Activated CD8-positive, alpha-beta T cell treated with anti-CD3 and anti-CD28 coated beads for 36 hours (primary cell): ENCODE data around the gene ZNF821. TPM values are rescaled to one million over a fixed set of nuclear protein-coding genes. Genes with fewer than 3 reads are reported as not detected.
A peak's percentile ranks its signal among the peaks of the same experiment; 100 is the strongest.
"Not testable (repeated sequence)": the region's sequence is repeated elsewhere in the genome, so short reads cannot be mapped to it uniquely, and the experiment has no call there.

Experiments
- ATAC-seq: fragments of 200-7000 bp; cut with Tn5 transposase; one replicate; pipeline ENCODE4 v1.10.0; 2021; ENCODE audit warnings: mild to moderate bottlenecking, moderate library complexity
- CTCF ChIA-PET: fragments of 350-600 bp; sonication (Branson Sonifier 250); formaldehyde crosslinking; loops from one replicate; lab custom pipeline; 2021; ENCODE audit warnings: antibody characterized with exemption; lab: Charles Lee
- POLR2A ChIA-PET: fragments of 350-600 bp; sonication (Branson Sonifier 250); formaldehyde crosslinking; loops from one replicate; lab custom pipeline; 2021; ENCODE audit warnings: antibody characterized with exemption; lab: Charles Lee
- DNase-seq: peaks from one replicate; pipeline ENCODE4 v3.0.0-alpha.2; 2020
- H3K27ac Mint-ChIP-seq: one replicate; pipeline ENCODE4 v1.8.0; 2021; ENCODE audit warnings: mild to moderate bottlenecking, mixed read lengths
- H3K27me3 Mint-ChIP-seq: one replicate; pipeline ENCODE4 v1.8.0; 2021; ENCODE audit warnings: mixed read lengths
- H3K36me3 Mint-ChIP-seq: one replicate; pipeline ENCODE4 v1.8.0; 2021; ENCODE audit warnings: low read depth, mixed read lengths
- H3K4me1 Mint-ChIP-seq: one replicate; pipeline ENCODE4 v1.8.0; 2021; ENCODE audit warnings: low read depth, mixed read lengths
- H3K4me3 Mint-ChIP-seq: one replicate; pipeline ENCODE4 v1.8.0; 2021; ENCODE audit warnings: mild to moderate bottlenecking, moderate library complexity, mixed read lengths
- H3K9me3 Mint-ChIP-seq: one replicate; pipeline ENCODE4 v1.8.0; 2021; ENCODE audit warnings: mixed read lengths
- intact Hi-C: fragments of 100-400 bp; cut with micrococcal nuclease; formaldehyde crosslinking; loops from one replicate; pipeline ENCODE4 v1.10.0; 2022
- total RNA-seq, 2 experiments: library from RNA; stranded (reverse); gene quantifications; one replicate each; pipeline ENCODE4 v1.2.3, GENCODE V29; 2021
- TF ChIP-seq, protein P1 (sequence below): fragments of 200-600 bp; IDR thresholded peaks from one replicate; pipeline ENCODE4 v1.8.0; 2022; ENCODE audit warnings: antibody characterized with exemption, mild to moderate bottlenecking

ZNF821 gene
- total RNA-seq, 2 experiments from 2014 or later = 5.6 to 6.2 TPM

GRCh38 chr16:71915350-71915749 lies 31.4 kb upstream of the ZNF821 start:
- H3K36me3 Mint-ChIP-seq = peaks cover 61% of the 10 kb centered on the region
- peaks cover 47% of the 10 kb centered on the region for H3K4me1 Mint-ChIP-seq
- no peaks in the 10 kb centered on the region for H3K27me3 Mint-ChIP-seq
- no peak for DNase-seq
- H3K27ac Mint-ChIP-seq = peak overlapping the region; percentile 62
- no peaks in the 10 kb centered on the region for H3K9me3 Mint-ChIP-seq
- CTCF ChIA-PET = interaction anchor here (1.3 kb wide), 1 partner anchor 33 kb away, joined by 4 read pairs; no protein-coding TSS in a partner anchor
- intact Hi-C loops = no loop called here
- TF ChIP-seq, protein P1, sequence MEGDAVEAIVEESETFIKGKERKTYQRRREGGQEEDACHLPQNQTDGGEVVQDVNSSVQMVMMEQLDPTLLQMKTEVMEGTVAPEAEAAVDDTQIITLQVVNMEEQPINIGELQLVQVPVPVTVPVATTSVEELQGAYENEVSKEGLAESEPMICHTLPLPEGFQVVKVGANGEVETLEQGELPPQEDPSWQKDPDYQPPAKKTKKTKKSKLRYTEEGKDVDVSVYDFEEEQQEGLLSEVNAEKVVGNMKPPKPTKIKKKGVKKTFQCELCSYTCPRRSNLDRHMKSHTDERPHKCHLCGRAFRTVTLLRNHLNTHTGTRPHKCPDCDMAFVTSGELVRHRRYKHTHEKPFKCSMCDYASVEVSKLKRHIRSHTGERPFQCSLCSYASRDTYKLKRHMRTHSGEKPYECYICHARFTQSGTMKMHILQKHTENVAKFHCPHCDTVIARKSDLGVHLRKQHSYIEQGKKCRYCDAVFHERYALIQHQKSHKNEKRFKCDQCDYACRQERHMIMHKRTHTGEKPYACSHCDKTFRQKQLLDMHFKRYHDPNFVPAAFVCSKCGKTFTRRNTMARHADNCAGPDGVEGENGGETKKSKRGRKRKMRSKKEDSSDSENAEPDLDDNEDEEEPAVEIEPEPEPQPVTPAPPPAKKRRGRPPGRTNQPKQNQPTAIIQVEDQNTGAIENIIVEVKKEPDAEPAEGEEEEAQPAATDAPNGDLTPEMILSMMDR = no peak
- H3K4me3 Mint-ChIP-seq = no peak overlapping the region
- POLR2A ChIA-PET = interaction anchor here (0.6 kb wide), 1 partner anchor 289 kb away, joined by 3 read pairs; no protein-coding TSS in a partner anchor
- ATAC-seq = no peak

- no peaks in the 10 kb centered on the region for H3K27me3 Mint-ChIP-seq
- no peaks in the 10 kb centered on the region for H3K9me3 Mint-ChIP-seq
- peaks cover 57% of the 10 kb centered on the region for H3K36me3 Mint-ChIP-seq
- DNase-seq (no peak), ATAC-seq (no peak)
- TF ChIP-seq, protein P1 = no peak
- peaks cover 50% of the 10 kb centered on the region for H3K4me1 Mint-ChIP-seq
- POLR2A ChIA-PET = no interaction called here
- CTCF ChIA-PET = interaction anchor here (1.3 kb wide), 1 partner anchor 32 kb away, joined by 4 read pairs; no protein-coding TSS in a partner anchor
- intact Hi-C loops = no loop called here
- H3K4me3 Mint-ChIP-seq = no peak overlapping the region
- H3K27ac Mint-ChIP-seq = peak overlapping the region; percentile 70
These were observed 30.8 kb upstream of the ZNF821 start for GRCh38 chr16:71914802-71915201.

DNA sequence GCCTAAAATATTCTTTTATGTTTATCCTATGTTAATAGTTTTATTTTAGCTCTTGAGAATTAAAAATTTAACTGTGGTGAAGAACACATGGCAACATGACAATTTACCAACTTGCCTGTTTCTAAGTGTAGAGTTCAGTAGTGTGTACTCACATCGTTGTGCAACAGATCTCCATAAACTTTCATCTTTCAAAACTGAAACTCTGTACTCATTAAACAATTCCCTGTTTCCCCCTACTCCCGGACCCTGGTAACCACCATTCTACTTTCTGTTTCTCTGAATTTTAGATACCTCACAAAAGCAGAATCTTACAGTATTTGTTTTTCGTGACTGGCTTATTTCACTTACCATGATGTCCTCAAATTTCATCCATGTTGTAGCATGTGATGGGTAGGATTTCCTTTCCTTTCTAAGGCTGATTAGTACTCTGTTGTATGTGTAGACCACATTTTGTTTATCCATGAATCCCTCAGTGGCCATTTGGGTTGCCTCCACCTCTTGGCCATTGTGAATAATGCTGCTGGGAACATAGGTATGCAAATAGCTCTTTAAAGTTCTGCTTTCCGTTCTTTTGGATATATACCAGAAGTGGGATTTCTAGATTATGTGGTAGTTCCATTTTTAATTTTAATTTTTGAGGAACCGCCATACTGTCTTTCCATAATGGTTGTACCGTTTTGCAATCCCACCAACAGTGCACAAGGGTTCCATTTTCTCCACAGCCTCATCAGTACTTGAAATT lies 28.7 kb upstream of the ZNF821 start:
- Mint-ChIP-seq H3K4me3 (no peak overlapping the region), H3K27me3 (no peaks in the 10 kb centered on the region), H3K9me3 (no peaks in the 10 kb centered on the region), H3K4me1 (peaks cover 67% of the 10 kb centered on the region), H3K36me3 (peaks cover 41% of the 10 kb centered on the region), H3K27ac (peak overlapping the region; percentile 67)
- POLR2A ChIA-PET = interaction anchor here (0.6 to 1.6 kb wide), 3 partner anchors 9 to 28 kb away, joined by 3 to 4 read pairs (median 3); partner anchors contain the start of gene ZNF821
- no peak for DNase-seq
- intact Hi-C loops = no loop called here
- no peak for ATAC-seq
- CTCF ChIA-PET = interaction anchor here (0.9 to 1.2 kb wide), 2 partner anchors 17 to 118 kb away, joined by 3 read pairs; no protein-coding TSS in a partner anchor
- TF ChIP-seq, protein P1 = no peak

DNA sequence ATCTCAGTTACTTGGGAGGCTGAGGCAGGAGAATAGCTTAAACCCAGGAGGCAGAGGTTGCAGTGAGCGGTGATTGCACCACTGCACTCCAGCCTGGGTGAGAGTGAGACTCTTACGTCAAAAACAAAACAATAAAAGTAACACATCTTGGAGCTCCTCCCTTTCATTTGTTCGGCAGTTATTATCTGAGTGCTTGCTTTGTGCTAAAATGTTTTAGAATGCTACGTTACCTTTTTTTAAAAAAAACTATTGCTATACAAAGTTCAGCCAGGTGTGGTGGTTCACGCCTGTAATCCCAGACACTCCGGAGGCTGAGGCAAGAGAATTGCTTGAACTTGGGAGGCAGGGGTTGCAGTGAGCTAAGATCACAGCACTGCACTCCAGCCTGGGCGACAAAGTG lies 27.1 kb upstream of the ZNF821 start:
- H3K27ac Mint-ChIP-seq = no peak overlapping the region
- ATAC-seq = no peak
- no peaks in the 10 kb centered on the region for H3K9me3 Mint-ChIP-seq
- DNase-seq = no peak
- no peaks in the 10 kb centered on the region for H3K27me3 Mint-ChIP-seq
- ChIA-PET CTCF (interaction anchor here (0.6 to 1.5 kb wide), 4 partner anchors 10 to 50 kb away, joined by 3 to 5 read pairs (median 3); no protein-coding TSS in a partner anchor), POLR2A (interaction anchor here (0.8 kb wide), 1 partner anchor 11 kb away, joined by 5 read pairs; no protein-coding TSS in a partner anchor)
- intact Hi-C loops = no loop called here
- peaks cover 71% of the 10 kb centered on the region for H3K4me1 Mint-ChIP-seq
- TF ChIP-seq, protein P1 = no peak
- H3K36me3 Mint-ChIP-seq = peaks cover 35% of the 10 kb centered on the region
- no peak overlapping the region for H3K4me3 Mint-ChIP-seq

GRCh38 chr16:71905765-71906164 lies 21.8 kb upstream of the ZNF821 start:
- POLR2A ChIA-PET = interaction anchor here (1.1 kb wide), 1 partner anchor 10 kb away, joined by 5 read pairs; the partner anchor contains the start of gene IST1
- peak; percentile 24 for ATAC-seq
- H3K27me3 Mint-ChIP-seq, H3K9me3 Mint-ChIP-seq, DNase-seq, intact Hi-C loops: not testable (repeated sequence)
- H3K4me3 Mint-ChIP-seq = peak overlapping the region; percentile 3
- CTCF ChIA-PET = interaction anchor here (1.0 to 8.1 kb wide), 2 partner anchors 22 to 56 kb away, joined by 3 to 52 read pairs; partner anchors contain the start of gene ZNF821
- peak overlapping the region; percentile 80 for H3K27ac Mint-ChIP-seq
- H3K4me1 Mint-ChIP-seq = peaks cover 66% of the 10 kb centered on the region
- H3K36me3 Mint-ChIP-seq = peaks cover 26% of the 10 kb centered on the region
